ENCODE results near the gene MALAT1.
A peak's percentile ranks its signal among the peaks of the same experiment; 100 is the strongest.
"Not testable (repeated sequence)": the region's sequence is repeated elsewhere in the genome, so short reads cannot be mapped to it uniquely, and the experiment has no call there.

The MALAT1 gene

GRCh38 chr11:65498977-65499712, at the start of gene MALAT1:
TSS of gene MALAT1 (plus strand) at chr11:65499045.
- DNase-seq (ENCODE audit: low read depth), result peak; percentile 84

- DNase-seq (ENCODE audit: low read depth), result not testable (repeated sequence)
These were observed 47.5 kb upstream of the MALAT1 start for GRCh38 chr11:65451301-65451700.

GRCh38 chr11:65452259-65452658, 46.6 kb upstream of the MALAT1 start:
- not testable (repeated sequence) for DNase-seq (ENCODE audit: low read depth)

- DNase-seq (ENCODE audit: low read depth), result no peak
These were observed 45.9 kb upstream of the MALAT1 start for GRCh38 chr11:65452806-65453490.

- DNase-seq (ENCODE audit: low read depth), result no peak
These were observed 44.5 kb upstream of the MALAT1 start for GRCh38 chr11:65454311-65454695.

- DNase-seq (ENCODE audit: low read depth), result peak; percentile 68
These were observed 44.0 kb upstream of the MALAT1 start for GRCh38 chr11:65454696-65455456.

GRCh38 chr11:65456418-65456817, 42.4 kb upstream of the MALAT1 start:
- DNase-seq (ENCODE audit: low read depth), result no peak

- no peak for DNase-seq (ENCODE audit: low read depth)
These were observed 39.3 kb upstream of the MALAT1 start for GRCh38 chr11:65459552-65459951.

GRCh38 chr11:65465471-65465870, 33.4 kb upstream of the MALAT1 start:
- not testable (repeated sequence) for DNase-seq (ENCODE audit: low read depth)

- not testable (repeated sequence) for DNase-seq (ENCODE audit: low read depth)
These were observed 31.5 kb upstream of the MALAT1 start for GRCh38 chr11:65467306-65467705.

- DNase-seq (ENCODE audit: low read depth), result peak; percentile 33
These were observed 29.9 kb upstream of the MALAT1 start for GRCh38 chr11:65468874-65469333.

GRCh38 chr11:65470433-65471049, 28.3 kb upstream of the MALAT1 start:
- DNase-seq (ENCODE audit: low read depth), result no peak

- no peak for DNase-seq (ENCODE audit: low read depth)
These were observed 27.4 kb upstream of the MALAT1 start for GRCh38 chr11:65471447-65471891.

- not testable (repeated sequence) for DNase-seq (ENCODE audit: low read depth)
These were observed 26.1 kb upstream of the MALAT1 start for GRCh38 chr11:65472588-65473277.

GRCh38 chr11:65473278-65473860, 25.5 kb upstream of the MALAT1 start:
- no peak for DNase-seq (ENCODE audit: low read depth)

- no peak for DNase-seq (ENCODE audit: low read depth)
These were observed 24.0 kb upstream of the MALAT1 start for GRCh38 chr11:65474864-65475263.

- no peak for DNase-seq (ENCODE audit: low read depth)
These were observed 22.2 kb upstream of the MALAT1 start for GRCh38 chr11:65476632-65477148.

GRCh38 chr11:65477149-65477965, 21.5 kb upstream of the MALAT1 start:
- peak; percentile 84 for DNase-seq (ENCODE audit: low read depth)

GRCh38 chr11:65478388-65479183, 20.3 kb upstream of the MALAT1 start:
- no peak for DNase-seq (ENCODE audit: low read depth)
